ENCODE results near the gene UNC79.

Gene UNC79

DNA sequence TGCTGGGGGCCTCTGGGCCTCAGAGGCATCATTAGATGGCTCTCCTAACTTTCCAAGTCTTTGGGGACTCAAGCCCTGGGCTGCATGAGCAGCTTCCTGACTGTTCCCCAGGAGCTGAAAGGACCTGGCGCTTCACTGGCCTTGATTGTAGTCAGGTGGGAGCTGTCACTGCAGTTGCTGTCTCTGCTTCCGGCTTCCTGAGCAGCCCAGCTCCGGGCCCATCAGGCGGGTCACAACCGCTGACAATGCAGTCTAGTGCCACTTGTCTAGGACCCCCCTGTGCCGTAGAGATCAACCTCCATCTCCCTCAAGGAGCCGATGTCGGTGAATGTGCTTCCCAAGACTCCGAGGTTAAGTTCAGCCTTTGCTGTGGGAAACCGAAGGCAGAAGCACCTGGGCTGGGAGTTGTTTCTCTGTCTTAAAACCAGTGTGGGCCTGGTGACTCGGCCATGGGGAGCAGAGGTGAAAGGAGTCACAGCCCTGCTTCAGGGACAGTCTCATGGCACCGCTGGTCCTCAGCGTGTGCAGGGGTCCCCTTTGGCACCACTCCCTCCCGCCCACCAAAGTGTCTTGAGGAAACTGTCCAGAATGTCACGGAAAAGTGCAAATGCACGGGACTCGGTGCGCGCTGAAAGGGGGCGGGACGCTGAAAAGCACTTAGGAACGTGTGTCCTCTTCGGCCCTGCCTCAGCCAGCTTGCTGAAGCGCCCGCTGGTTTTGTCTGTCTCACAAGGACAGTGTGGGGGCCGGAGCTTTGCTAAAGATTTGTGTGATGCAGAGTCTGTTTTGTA is 312.7 kb downstream of the UNC79 start:
- Histone ChIP-seq H3K36me3 (ENCODE audit: low read length) (no peaks in the 10 kb centered on the region), H3K27me3 (ENCODE audit: low read length) (no peaks in the 10 kb centered on the region), H3K9me2 (replicated peaks; ENCODE audit: insufficient read depth, low read length) (no peaks in the 10 kb centered on the region), H3K79me2 (ENCODE audit: insufficient read depth, low read length) (no peaks in the 10 kb centered on the region), H3F3A (ENCODE audit: insufficient read depth) (no peaks in the 10 kb centered on the region), H2AFZ (ENCODE audit: low read depth, low read length, severe bottlenecking) (no peak overlapping the region), H3K4me2 (ENCODE audit: low read depth, low read length, poor library complexity, severe bottlenecking) (no peak overlapping the region), H4K20me1 (ENCODE audit: low read depth, low read length) (no peaks in the 10 kb centered on the region), H3K9ac (ENCODE audit: low read length) (no peak overlapping the region), H3K4me3 (ENCODE audit: insufficient read depth, low read length, poor library complexity, severe bottlenecking) (no peak overlapping the region), H3K9me3 (ENCODE audit: insufficient read depth, low read length) (no peaks in the 10 kb centered on the region), H3K27ac (ENCODE audit: low read depth, low read length) (no peak overlapping the region)
- no peak for TF ChIP-seq EZH2phosphoT487 (conservative IDR thresholded peaks at IDR 0.05; ENCODE audit: low read length)
- TF ChIP-seq, protein P1, sequence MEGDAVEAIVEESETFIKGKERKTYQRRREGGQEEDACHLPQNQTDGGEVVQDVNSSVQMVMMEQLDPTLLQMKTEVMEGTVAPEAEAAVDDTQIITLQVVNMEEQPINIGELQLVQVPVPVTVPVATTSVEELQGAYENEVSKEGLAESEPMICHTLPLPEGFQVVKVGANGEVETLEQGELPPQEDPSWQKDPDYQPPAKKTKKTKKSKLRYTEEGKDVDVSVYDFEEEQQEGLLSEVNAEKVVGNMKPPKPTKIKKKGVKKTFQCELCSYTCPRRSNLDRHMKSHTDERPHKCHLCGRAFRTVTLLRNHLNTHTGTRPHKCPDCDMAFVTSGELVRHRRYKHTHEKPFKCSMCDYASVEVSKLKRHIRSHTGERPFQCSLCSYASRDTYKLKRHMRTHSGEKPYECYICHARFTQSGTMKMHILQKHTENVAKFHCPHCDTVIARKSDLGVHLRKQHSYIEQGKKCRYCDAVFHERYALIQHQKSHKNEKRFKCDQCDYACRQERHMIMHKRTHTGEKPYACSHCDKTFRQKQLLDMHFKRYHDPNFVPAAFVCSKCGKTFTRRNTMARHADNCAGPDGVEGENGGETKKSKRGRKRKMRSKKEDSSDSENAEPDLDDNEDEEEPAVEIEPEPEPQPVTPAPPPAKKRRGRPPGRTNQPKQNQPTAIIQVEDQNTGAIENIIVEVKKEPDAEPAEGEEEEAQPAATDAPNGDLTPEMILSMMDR (IDR thresholded peaks at IDR 0.05; ENCODE audit: insufficient read depth, low read length, poor library complexity, severe bottlenecking), result no peak

DNA sequence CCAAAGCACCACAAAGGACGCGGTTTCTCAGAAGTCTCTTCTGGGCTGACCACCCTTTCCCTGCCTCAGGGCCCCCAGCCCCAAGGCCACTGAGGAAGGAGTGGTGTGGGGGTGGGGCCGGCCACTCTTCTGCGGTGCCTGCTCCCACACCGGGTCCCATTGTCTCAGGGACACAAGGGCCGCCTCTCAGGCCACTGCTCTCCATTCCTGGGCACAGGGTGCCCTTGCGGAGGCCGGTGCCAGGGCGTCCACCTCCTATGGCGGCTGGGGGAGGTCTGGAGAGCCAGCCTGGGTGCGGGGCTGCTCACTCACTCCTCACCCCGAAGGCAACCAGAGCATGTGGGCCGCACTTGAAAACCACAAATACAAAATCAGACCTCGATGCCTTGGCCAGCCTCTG is 313.4 kb downstream of the UNC79 start:
- H3K9me2 ChIP-seq (replicated peaks; ENCODE audit: insufficient read depth, low read length), result no peaks in the 10 kb centered on the region
- no peak overlapping the region for H2AFZ ChIP-seq (ENCODE audit: low read depth, low read length, severe bottlenecking)
- no peak overlapping the region for H3K4me2 ChIP-seq (ENCODE audit: low read depth, low read length, poor library complexity, severe bottlenecking)
- H3K4me3 ChIP-seq (ENCODE audit: insufficient read depth, low read length, poor library complexity, severe bottlenecking), result no peak overlapping the region
- no peaks in the 10 kb centered on the region for H3F3A ChIP-seq (ENCODE audit: insufficient read depth)
- no peaks in the 10 kb centered on the region for H3K9me3 ChIP-seq (ENCODE audit: insufficient read depth, low read length)
- H3K79me2 ChIP-seq (ENCODE audit: insufficient read depth, low read length), result no peaks in the 10 kb centered on the region
- H4K20me1 ChIP-seq (ENCODE audit: low read depth, low read length), result no peaks in the 10 kb centered on the region
- no peaks in the 10 kb centered on the region for H3K27me3 ChIP-seq (ENCODE audit: low read length)
- TF ChIP-seq, protein P1 (IDR thresholded peaks at IDR 0.05; ENCODE audit: insufficient read depth, low read length, poor library complexity, severe bottlenecking), result no peak
- TF ChIP-seq EZH2phosphoT487 (conservative IDR thresholded peaks at IDR 0.05; ENCODE audit: low read length), result no peak
- H3K9ac ChIP-seq (ENCODE audit: low read length), result no peak overlapping the region
- no peak overlapping the region for H3K27ac ChIP-seq (ENCODE audit: low read depth, low read length)
- no peaks in the 10 kb centered on the region for H3K36me3 ChIP-seq (ENCODE audit: low read length)

DNA sequence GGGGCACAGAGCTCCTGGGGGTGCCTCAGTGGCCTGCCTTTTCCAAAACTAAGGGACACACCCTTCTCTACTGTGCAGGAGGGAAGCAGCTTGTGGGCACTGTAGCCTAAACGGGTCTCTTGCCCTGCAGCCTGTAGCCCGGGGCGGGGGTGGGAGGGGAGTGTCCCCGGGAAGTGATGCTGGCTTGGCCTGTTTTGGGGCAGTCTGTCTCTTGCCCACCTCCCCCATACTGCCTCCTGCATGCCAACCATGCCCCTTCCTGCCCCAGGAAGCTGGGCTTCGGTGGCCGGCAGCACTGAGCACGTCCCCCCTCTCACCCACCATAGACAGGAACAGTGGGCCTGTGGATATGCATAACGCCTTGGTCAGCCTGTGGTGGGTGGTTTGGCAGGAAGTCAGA is 314.1 kb downstream of the UNC79 start:
- H3K36me3 ChIP-seq (ENCODE audit: low read length), result no peaks in the 10 kb centered on the region
- no peaks in the 10 kb centered on the region for H3K27me3 ChIP-seq (ENCODE audit: low read length)
- H3K79me2 ChIP-seq (ENCODE audit: insufficient read depth, low read length), result no peaks in the 10 kb centered on the region
- H3K27ac ChIP-seq (ENCODE audit: low read depth, low read length), result no peak overlapping the region
- TF ChIP-seq EZH2phosphoT487 (conservative IDR thresholded peaks at IDR 0.05; ENCODE audit: low read length), result no peak
- TF ChIP-seq, protein P1 (IDR thresholded peaks at IDR 0.05; ENCODE audit: insufficient read depth, low read length, poor library complexity, severe bottlenecking), result no peak
- H4K20me1 ChIP-seq (ENCODE audit: low read depth, low read length), result no peaks in the 10 kb centered on the region
- H3K9me3 ChIP-seq (ENCODE audit: insufficient read depth, low read length), result no peaks in the 10 kb centered on the region
- no peaks in the 10 kb centered on the region for H3K9me2 ChIP-seq (replicated peaks; ENCODE audit: insufficient read depth, low read length)
- H3K9ac ChIP-seq (ENCODE audit: low read length), result no peak overlapping the region
- no peak overlapping the region for H2AFZ ChIP-seq (ENCODE audit: low read depth, low read length, severe bottlenecking)
- no peak overlapping the region for H3K4me3 ChIP-seq (ENCODE audit: insufficient read depth, low read length, poor library complexity, severe bottlenecking)
- H3K4me2 ChIP-seq (ENCODE audit: low read depth, low read length, poor library complexity, severe bottlenecking), result no peak overlapping the region
- no peaks in the 10 kb centered on the region for H3F3A ChIP-seq (ENCODE audit: insufficient read depth)
